HEK293T (cell line): Measurements from ENCODE around the gene PTTG1.

Experiments
- FOXA1 ChIP-seq: fragments of 450-650 bp; IDR thresholded peaks from 2 replicates; pipeline ENCODE4 v1.6.1; 2016; ENCODE audit warnings: mild to moderate bottlenecking
- FOXK2 ChIP-seq: fragments of 450-650 bp; IDR thresholded peaks from 2 replicates; pipeline ENCODE4 v1.6.1; 2016; ENCODE audit warnings: mild to moderate bottlenecking
- FOXM1 ChIP-seq: fragments of 450-650 bp; IDR thresholded peaks from 2 replicates; pipeline ENCODE4 v1.6.1; 2017; ENCODE audit warnings: mild to moderate bottlenecking, borderline replicate concordance
- HDGF ChIP-seq: fragments of 450-650 bp; IDR thresholded peaks from 2 replicates; pipeline ENCODE4 v1.6.1; 2017; ENCODE audit warnings: antibody characterized with exemption, borderline replicate concordance
- LEF1 ChIP-seq: fragments of 450-650 bp; IDR thresholded peaks from 2 replicates; pipeline ENCODE4 v1.6.1; 2017; ENCODE audit warnings: mild to moderate bottlenecking, borderline replicate concordance
- NFRKB ChIP-seq: fragments of 450-650 bp; IDR thresholded peaks from 2 replicates; pipeline ENCODE4 v1.6.1; 2016; ENCODE audit warnings: mild to moderate bottlenecking, moderate library complexity
- SP1 ChIP-seq: fragments of 450-650 bp; IDR thresholded peaks from 2 replicates; pipeline ENCODE4 v1.6.1; 2017

DNA sequence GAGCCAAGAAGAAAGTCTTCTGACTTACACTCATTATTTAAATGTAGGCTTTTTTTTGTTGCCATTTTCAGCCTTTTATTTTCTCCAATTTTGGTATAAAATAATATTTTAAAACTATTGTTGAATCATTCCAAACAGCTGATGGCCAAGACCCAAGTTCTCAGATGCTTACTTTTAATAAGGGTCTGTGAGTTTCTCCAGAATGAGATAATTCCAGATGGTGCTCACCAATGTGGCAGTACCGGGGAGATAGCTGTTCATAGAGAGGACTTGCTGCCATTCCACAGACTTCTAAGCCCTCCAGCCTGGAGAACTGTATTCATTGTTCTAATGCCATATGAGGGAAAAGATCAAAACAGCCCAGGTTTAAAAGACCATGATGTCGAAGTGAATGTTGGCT lies 46.0 kb upstream of the PTTG1 start:
- TF ChIP-seq FOXM1 (no peak), NFRKB (no peak), FOXK2 (no peak), FOXA1 (no peak), HDGF (no peak), LEF1 (no peak), SP1 (no peak)
